Loucy (cell line): ENCODE results near the gene NPPC.

Experiments
- H2AFZ ChIP-seq: fragments of 200-600 bp; sonication (generic); 2 replicates; pipeline ENCODE4 v1.6.0; 2016; ENCODE audit warnings: antibody characterized with exemption, mild to moderate bottlenecking, low read length, moderate library complexity
- H3F3A ChIP-seq: fragments of 200-600 bp; 2 replicates; pipeline ENCODE4 v1.6.0; 2016; ENCODE audit warnings: antibody characterized with exemption, low read depth, mild to moderate bottlenecking
- H3K27me3 ChIP-seq: fragments of 200-600 bp; sonication (generic); 2 replicates; pipeline ENCODE4 v1.6.1; 2014; ENCODE audit warnings: low read length, mild to moderate bottlenecking; ENCODE audit not compliant: insufficient read depth, poor library complexity, severe bottlenecking
- H3K36me3 ChIP-seq: fragments of 200-600 bp; sonication (generic); 2 replicates; pipeline ENCODE4 v1.6.1; 2016; ENCODE audit warnings: low read length; ENCODE audit not compliant: insufficient read depth
- H3K4me1 ChIP-seq: fragments of 200-600 bp; sonication (generic); 2 replicates; pipeline ENCODE4 v1.5.1; 2014; ENCODE audit warnings: low read length, mild to moderate bottlenecking; ENCODE audit not compliant: insufficient read depth, poor library complexity, severe bottlenecking
- H3K4me2 ChIP-seq: fragments of 200-600 bp; sonication (generic); 2 replicates; pipeline ENCODE4 v1.6.0; 2014; ENCODE audit warnings: antibody characterized with exemption, low read length, low read depth, mild to moderate bottlenecking; ENCODE audit not compliant: poor library complexity, severe bottlenecking
- H3K4me3 ChIP-seq: fragments of 200-600 bp; sonication (generic); 2 replicates; pipeline ENCODE4 v1.5.1; 2014; ENCODE audit warnings: low read length, mild to moderate bottlenecking, mixed read lengths; ENCODE audit not compliant: poor library complexity, severe bottlenecking
- H3K79me2 ChIP-seq: fragments of 200-600 bp; sonication (generic); 2 replicates; pipeline ENCODE4 v1.6.1; 2014; ENCODE audit warnings: low read length; ENCODE audit not compliant: insufficient read depth
- H3K9ac ChIP-seq: fragments of 200-600 bp; sonication (generic); 2 replicates; pipeline ENCODE4 v1.6.0; 2014; ENCODE audit warnings: mild to moderate bottlenecking, low read depth, low read length, moderate library complexity; ENCODE audit not compliant: poor library complexity, severe bottlenecking
- H3K9me2 ChIP-seq: fragments of 200-600 bp; sonication (generic); replicated peaks from 2 replicates; pipeline ENCODE4 v1.6.1; 2016; ENCODE audit warnings: low read depth, low read length, mixed read lengths
- H3K9me3 ChIP-seq: fragments of 200-600 bp; sonication (generic); 2 replicates; pipeline ENCODE4 v1.6.1; 2014; ENCODE audit warnings: mild to moderate bottlenecking, antibody characterized with exemption, low read length, low read depth; ENCODE audit not compliant: insufficient read depth
- H4K20me1 ChIP-seq: fragments of 200-600 bp; sonication (generic); 2 replicates; pipeline ENCODE4 v1.6.0; 2014; ENCODE audit warnings: antibody characterized with exemption, low read length, mild to moderate bottlenecking; ENCODE audit not compliant: insufficient read depth, poor library complexity, severe bottlenecking
- CTCF ChIP-seq: fragments of 200-600 bp; sonication (generic); conservative IDR thresholded peaks from 2 replicates; pipeline ENCODE4 v1.5.1; 2014; ENCODE audit warnings: mild to moderate bottlenecking, antibody characterized with exemption, low read length
- EZH2phosphoT487 ChIP-seq: fragments of 200-600 bp; IDR thresholded peaks from 2 replicates; pipeline ENCODE4 v1.6.1; 2018; ENCODE audit warnings: antibody characterized with exemption, mild to moderate bottlenecking, moderate library complexity, borderline replicate concordance

The NPPC gene

GRCh38 chr2:231946241-231946814, 20.1 kb upstream of the NPPC start:
- Histone ChIP-seq H2AFZ (peak overlapping the region; percentile 45; the same call in 1 of the 2 replicates), H3K9me2 (no peaks in the 10 kb centered on the region), H3K4me3 (no peak overlapping the region), H3K9ac (no peak overlapping the region), H3K9me3 (0 out of 2 replicates have a peak, but pooled peaks cover under 1% of the 10 kb centered on the region), H3F3A (no peaks in the 10 kb centered on the region), H3K4me1 (no peaks in the 10 kb centered on the region), H3K79me2 (no peaks in the 10 kb centered on the region), H3K4me2 (no peak overlapping the region), H4K20me1 (no peaks in the 10 kb centered on the region), H3K36me3 (no peaks in the 10 kb centered on the region), H3K27me3 (no peaks in the 10 kb centered on the region)
- no peak for TF ChIP-seq CTCF
- no peak for TF ChIP-seq EZH2phosphoT487

DNA sequence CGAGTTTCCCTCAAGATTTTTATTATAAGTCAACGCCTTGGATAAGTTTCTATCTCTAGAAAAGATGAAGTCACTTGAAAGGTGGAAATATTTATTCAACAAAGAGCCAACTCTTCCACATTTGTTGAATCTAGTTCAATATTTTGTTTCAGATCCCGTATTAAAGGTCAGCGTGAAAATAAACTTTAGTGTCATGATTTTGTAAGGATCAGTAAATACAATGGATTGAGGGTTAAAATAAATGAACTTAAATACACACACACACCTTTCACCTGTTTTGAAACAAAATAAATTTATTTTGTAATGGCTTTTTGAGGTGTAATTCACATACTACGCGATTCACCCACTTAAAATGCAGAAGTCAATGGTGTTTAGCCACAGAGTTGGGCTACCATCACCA, 16.0 kb upstream of the NPPC start:
- Histone ChIP-seq H3K4me3 (no peak overlapping the region), H3K9me3 (no peaks in the 10 kb centered on the region), H3K79me2 (no peaks in the 10 kb centered on the region), H4K20me1 (no peaks in the 10 kb centered on the region), H3K9ac (no peak overlapping the region), H3K9me2 (no peaks in the 10 kb centered on the region), H3K4me2 (no peak overlapping the region), H3K36me3 (no peaks in the 10 kb centered on the region), H3F3A (no peaks in the 10 kb centered on the region), H2AFZ (no peak overlapping the region), H3K4me1 (peaks cover 8% of the 10 kb centered on the region), H3K27me3 (no peaks in the 10 kb centered on the region)
- TF ChIP-seq EZH2phosphoT487 (no peak), CTCF (no peak)

DNA sequence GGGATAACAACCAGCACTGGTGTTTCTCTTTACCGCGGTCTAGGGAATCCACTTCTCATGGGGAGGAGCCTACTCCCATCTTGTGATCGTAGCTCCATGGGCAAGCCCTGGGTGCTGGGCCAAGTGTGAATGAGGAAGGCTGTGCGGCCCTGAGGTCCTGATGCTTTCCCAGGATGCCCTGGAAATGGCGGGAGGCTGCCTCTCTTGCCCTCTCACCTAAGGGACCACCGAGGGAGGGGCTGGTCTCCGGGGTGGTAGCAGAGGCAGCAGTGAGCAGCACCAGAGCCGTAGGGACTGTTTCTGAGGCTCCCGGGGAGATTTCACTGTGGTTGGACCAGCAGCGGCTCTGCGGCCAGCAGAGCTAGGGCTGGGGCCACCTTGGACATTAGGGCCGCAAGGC, 15.5 kb upstream of the NPPC start:
- Histone ChIP-seq H3F3A (no peaks in the 10 kb centered on the region), H3K36me3 (no peaks in the 10 kb centered on the region), H2AFZ (no peak overlapping the region), H3K9me2 (no peaks in the 10 kb centered on the region), H3K9ac (no peak overlapping the region), H3K4me3 (no peak overlapping the region), H3K27me3 (no peaks in the 10 kb centered on the region), H3K4me2 (no peak overlapping the region), H3K9me3 (no peaks in the 10 kb centered on the region), H3K79me2 (no peaks in the 10 kb centered on the region), H4K20me1 (no peaks in the 10 kb centered on the region), H3K4me1 (peaks cover 8% of the 10 kb centered on the region)
- TF ChIP-seq CTCF, result no peak
- no peak for TF ChIP-seq EZH2phosphoT487
